ENCODE data around the gene MRPL4.
"Not testable (repeated sequence)": the region's sequence is repeated elsewhere in the genome, so short reads cannot be mapped to it uniquely, and the experiment has no call there.

MRPL4 gene

DNA sequence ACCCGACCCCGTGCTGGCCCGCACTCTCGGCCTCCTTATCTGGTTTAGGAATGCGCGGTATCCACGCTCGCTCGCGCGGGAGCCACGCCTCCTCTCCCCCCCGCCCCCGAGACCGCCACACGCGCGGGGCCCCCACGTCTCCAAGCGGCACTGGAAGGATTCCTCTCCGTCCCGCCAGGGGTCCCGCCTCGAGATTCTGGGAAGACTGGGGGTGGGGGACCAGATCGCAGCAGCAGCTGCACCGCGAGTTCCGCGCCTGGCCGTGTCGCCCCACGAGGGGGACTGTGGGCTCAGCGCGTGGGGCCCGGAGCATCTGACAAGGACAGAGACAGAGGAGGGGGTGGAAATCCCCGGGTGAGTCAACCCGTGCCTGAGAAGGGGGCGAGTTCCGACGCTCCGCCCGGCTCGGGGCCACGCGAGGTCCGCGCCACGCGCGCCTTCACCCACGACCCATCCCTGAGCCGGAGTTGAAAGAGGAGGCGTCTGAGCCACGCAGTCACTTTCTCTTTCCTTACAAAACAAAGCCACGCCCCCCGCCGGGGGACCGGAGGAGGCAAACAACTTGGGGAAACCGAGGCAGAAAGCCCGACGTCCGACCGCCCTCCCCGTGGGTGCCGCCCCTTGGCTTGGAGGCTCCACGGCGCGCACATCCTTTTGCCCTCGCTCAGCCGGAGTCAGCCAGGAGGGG lies 21.7 kb upstream of the MRPL4 start:
- peak; percentile 43 for DNase-seq (ENCODE audit: low read depth)

DNA sequence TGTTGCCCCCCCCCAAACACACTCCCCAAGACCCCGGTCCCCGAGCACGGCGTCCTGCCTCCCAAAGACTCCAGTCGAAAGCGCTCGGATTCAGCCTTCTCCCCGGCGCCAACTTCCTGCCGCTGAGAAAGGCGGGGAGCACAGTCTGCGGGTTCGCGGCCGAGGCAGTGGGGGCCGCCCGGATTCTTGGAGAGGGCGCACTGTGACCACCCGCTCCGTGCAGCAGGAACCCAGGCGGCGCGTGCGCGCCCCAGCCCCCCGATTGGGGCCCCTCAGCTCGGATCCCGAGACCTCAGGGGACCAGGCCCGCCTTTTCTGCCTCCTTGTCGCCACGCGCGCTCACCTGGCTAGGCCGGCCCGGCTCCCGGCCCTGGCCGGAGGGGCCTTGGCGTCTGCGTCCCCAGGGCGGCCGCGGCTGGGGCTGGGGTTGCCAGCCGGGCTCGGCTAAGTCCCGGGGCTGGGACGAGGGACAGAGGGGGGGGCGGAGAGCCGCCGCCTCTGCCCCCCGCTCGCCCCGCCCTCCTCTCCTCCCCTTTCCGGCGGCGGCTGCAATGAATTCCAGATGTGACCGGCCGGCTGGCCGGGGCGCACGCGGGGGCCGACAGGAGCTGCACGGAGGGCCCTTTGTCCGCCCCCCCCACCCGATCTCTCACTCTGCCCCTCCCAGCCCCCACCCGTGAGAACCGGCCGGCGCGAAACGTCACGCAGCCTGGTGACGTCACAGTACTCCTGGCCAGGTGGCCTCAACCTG lies 21.0 kb upstream of the MRPL4 start, which contains the start of gene S1PR2:
S1PR2 (minus strand) TSS at position 471 of the 751 bp plus-strand sequence. CDS start 6,426 bp downstream, outside the sequence.
- DNase-seq (ENCODE audit: low read depth), result peak; percentile 54

DNA sequence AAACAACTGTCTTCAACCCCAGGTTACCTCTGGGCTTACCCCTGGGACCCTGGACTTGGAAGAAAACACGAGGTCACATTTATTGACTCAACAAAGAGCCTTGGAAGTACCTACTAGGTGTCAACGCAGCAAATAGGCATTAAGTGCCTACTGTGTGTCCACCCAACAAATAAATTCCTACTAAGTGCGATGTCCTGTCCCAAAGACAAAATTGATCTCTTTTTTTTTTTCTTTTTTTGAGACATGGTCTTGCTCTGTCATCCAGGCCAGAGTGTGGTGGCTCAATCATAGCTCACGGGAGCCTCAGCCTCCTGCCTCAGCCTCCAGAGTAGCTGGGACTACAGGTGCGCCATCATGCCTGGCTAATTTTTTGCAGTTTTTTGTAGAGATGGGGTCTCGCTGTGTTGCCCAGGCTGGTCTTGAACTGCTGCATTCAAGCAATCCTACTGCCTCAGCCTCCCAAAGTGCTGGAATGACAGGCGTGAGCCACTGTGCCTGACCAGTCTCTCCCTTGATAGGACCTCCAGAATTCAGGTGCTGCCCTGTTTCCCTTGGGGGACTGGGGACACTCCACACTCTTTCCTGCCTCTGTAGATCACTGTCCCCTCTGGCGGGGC lies 20.3 kb upstream of the MRPL4 start:
- no peak for DNase-seq (ENCODE audit: low read depth)

DNA sequence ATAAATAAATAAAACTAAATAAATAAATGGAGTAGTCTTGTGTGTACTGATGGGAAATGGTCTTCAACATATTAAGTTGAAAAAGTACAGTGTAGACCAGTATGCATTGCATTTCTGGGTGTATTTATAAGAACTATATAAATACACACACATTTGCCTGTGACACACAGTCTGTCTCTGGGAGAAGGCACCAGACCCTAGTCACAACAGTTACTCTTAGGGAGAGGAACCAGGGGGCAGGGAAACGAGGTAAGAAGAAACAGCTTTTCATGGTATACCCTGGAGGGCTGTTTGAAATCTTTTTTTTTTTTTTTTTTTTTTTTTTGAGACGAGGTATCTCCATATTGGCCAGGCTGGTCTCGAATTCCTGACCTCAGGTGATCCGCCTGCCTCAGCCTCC lies 18.1 kb upstream of the MRPL4 start:
- DNase-seq (ENCODE audit: low read depth), result no peak

DNA sequence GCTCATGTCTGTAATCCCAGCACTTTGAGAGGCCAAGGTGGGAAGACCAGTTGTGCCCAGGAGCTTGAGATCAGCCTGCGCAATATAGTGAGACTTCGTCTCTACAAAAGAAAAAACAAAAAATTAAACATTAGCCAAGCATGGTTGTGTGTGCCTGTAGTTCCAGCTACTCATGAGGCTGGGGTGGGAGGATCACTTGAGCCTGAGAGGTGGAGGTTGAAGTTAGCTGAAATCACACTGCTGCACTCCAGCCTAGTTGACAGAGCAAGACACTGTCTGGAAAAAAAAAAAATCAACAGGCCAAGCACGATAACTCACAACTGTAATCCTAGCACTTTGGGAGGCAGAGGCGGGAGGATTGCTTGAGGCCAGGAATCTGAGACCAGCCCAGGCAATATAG lies 17.0 kb upstream of the MRPL4 start:
- DNase-seq (ENCODE audit: low read depth), result no peak

DNA sequence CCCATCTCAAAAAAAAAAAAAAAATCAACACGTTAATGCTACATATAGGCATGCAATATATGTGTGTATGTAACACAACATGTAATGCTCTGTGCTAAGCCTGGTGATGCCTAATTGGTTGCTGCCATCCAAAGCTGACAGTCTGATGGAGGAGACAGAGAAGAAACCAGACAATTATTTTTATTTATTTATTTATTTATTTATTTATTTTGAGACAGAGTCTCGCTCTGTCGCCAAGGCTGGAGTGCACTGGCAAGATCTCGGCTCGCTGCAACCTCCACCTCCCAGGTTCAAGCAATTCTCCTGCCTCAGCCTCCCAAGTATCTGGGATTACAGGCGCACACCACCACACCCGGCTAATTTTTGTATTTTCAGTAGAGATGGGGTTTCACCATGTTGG lies 16.6 kb upstream of the MRPL4 start:
- DNase-seq (ENCODE audit: low read depth), result not testable (repeated sequence)

DNA sequence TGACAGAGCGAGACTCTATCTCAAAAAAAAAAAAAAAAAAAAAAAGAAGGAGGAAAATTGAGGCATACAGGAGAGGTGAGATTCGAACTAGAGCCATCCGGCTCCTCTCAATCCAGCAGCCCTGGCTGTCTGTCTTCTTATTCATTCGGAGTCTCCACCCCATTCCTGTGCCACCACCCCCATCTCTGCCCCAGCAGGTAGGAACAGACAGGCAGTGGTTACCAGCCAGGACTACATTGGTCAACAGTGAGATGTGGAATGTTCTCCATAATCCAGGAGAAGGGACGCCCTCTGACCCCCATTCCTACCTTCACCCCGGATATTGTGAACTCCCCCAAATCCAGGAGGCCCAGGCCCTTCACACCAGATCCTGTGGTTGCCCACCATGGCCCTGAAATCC lies 14.3 kb upstream of the MRPL4 start:
- no peak for DNase-seq (ENCODE audit: low read depth)

DNA sequence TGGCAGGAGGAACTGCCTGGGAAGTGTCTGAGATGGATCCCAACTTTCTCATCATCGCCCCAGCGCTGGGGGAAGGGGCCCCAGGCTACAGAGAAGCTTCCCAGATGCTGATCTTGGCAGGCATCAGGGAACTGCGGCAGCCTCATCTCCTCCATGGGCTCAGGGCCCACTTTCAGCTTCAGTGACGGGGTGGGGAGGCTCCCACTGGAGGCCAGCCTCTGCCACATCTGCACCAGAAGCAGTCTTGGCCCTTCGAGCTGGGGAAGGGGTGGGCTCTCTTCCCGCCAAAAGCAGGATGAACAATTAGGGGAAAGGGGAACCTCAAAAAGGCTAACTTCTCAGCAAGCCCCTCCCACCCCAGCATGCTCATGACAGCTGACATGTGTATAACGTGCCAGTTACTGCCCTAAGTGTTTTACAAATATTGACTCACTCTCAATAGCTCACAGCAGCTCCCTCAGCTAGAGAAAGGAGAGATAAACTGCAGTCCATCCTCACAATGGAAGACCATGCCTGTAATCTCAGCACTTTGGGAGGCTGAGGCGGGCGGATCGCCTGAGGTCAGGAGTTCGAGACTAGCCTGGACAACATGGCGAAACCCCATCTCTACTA lies 13.7 kb upstream of the MRPL4 start:
- no peak for DNase-seq (ENCODE audit: low read depth)

DNA sequence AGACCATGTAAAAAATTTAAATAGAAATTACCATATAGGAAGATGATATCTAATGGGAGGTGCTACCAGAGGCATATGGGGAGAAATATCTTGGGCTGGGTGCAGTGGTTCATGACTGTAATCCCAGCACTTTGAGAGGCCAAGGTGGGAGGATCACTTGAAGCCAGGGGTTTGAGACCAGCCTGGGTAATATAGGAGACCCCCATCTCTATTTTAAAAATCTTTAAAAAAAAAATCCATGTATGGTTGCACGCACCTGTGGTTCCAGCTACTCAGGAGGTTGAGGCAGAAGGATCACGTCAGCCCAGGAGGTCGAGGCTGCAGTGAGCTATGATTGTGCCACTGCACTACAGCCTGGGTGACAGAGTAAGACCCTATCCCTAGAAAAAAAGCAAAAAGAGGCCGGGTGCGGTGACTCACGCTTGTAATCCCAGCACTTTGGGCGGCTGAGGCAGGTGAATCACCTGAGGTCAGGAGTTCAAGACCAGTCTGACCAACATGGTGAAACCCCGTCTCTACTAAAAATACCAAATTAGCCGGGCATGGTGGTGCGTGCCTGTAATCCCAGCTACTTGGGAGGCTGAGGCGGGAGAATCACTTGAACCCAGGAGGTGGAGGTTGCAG lies 10.1 kb upstream of the MRPL4 start:
- not testable (repeated sequence) for DNase-seq (ENCODE audit: low read depth)

DNA sequence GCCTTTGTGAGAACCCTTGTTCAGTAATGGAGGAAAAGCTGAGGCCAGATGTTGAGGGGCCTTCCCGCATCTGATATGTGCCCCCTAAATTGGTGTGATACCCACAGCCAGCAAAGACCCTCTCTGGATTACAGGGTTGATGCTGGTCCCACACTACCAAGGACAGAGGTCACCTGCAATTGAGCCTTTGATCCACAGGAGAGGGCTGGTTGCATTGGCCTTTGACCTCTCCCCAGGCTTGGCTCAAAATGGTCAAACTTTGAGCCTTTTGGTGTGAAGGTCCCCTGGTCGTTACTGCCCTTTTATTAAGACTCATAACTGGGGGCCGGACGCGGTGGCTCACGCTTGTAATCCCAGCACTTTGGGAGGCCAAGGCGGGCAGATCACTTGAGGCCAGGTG lies 8.4 kb upstream of the MRPL4 start:
- DNase-seq (ENCODE audit: low read depth), result no peak

DNA sequence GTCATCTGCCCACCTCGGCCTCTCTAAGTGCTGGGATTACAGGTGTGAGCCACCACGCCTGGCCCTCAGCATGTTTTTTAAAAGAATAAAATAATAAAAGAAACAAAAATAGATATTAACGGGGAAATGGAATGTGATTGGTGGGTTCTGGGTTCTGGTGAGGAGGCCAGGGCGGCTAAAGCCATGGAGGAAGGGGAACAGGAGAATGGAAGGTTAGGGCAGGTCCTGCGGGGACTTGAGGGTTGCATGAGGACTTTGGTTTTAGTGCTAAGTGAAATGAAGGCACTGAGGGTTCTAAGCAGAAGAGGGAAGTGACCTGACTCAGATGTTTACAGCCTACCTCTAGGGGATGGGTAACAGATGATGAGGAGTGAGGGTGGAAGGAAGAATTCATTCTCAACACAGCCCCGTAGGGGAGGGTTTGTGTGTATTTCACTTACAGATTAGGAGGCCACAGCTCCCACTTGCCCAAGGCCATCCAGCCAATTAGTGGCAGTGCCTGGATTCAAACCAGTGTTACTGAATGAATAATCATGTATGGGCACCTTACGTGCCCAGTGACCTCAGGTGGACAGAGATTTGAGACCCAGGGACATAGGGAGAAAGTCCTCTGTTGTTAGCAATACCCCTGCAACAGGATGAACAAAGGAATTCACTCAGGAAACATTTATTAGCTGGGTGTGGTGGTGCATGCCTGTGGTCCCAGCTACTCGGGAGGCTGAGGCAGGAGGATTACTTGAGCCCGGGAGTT lies 6.7 kb upstream of the MRPL4 start:
- DNase-seq (ENCODE audit: low read depth), result no peak

DNA sequence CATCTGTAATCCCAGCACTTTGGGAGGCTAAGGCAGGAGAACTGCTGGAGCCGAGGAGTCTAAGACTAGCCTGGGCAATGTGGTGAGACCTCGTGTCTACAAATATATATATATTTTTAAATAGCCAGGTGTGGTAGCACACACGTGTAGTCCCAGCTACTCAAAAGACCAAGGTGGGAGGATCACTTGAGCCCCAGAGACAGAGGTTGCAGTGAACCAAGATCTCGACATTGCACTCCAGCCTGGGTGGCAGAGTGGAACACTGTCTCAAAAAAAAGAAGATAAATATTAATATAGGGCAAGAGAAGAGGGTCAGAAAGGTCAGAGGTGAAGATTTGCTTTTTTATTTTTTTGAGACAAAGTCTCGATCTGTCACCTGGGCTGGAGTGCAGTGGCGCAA lies 5.5 kb upstream of the MRPL4 start:
- DNase-seq (ENCODE audit: low read depth), result no peak

DNA sequence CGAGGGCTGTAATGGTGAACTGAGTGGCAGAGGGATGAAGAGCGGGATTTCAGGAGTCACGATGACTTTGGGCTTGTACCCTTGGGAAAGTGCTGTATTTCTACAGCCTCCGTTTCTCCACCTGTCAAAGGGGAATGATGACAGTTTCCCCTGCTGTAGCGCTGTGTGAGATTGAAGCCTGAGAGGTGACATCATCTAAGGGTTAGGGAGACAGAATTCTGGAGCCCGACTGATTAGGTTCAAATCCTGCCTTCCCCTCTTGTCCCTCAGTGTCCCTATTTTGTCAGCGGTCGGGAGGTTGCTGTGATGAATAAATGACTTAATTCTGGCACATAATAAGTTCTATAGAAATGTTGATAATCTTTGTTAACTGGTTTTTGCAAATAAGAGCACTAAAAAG lies 693 bp downstream of the MRPL4 start:
- no peak for DNase-seq (ENCODE audit: low read depth)

DNA sequence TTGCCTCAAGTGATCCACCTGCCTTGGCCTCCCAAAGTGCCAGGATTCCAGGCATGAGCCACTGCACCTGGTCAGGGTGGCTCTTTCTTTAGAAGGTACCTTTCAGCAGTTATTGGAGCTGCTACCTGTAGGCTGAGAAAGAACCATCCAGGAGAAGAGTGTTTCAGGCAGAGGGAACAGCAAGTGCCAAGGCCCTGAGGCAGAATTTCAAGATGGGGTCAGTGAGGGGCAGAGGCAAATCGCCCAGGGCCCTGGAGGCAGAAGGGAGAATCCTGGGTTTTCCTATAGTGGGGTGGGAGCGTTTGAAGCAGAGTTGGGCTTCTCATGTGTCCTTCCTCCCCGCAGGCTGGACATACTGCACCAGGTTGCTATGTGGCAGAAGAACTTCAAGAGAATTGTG lies 2.2 kb downstream of the MRPL4 start:
- DNase-seq (ENCODE audit: low read depth), result no peak

DNA sequence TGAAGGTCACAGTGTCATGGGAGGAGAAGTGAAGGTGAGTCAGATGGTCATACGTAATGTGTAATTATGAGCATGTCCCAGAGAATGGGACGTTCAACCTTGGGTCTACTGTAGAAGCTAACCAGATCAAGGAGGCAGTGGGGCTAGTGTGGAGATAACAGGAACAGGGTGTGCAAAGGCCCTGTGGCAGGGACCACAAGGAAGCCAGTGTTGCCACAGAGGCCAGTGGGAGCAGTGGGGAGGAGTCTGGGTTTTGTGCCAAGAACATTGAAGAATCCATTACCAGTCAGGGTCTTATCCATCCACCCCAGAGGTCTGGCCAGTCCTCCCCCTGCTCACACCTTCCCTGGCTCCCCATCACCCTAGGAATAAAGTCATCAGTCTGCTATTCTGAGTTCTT lies 3.3 kb downstream of the MRPL4 start:
- DNase-seq (ENCODE audit: low read depth), result no peak

DNA sequence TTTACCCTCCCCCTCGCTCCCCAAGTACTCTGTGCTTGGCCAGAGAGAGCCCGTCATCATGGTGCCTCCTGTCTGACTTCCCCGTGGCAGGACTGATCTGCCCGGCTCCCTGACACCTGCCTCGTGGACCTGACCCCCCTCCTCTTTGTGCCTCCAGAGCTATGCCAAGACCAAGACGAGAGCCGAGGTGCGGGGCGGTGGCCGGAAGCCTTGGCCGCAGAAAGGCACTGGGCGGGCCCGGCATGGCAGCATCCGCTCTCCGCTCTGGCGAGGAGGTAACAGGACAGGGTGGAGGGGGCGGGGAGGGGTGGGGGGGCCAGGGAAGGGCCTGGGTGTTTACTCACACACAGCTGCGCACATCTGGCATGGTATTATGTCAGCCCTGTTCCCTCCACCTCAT lies 4.5 kb downstream of the MRPL4 start:
- no peak for DNase-seq (ENCODE audit: low read depth)

DNA sequence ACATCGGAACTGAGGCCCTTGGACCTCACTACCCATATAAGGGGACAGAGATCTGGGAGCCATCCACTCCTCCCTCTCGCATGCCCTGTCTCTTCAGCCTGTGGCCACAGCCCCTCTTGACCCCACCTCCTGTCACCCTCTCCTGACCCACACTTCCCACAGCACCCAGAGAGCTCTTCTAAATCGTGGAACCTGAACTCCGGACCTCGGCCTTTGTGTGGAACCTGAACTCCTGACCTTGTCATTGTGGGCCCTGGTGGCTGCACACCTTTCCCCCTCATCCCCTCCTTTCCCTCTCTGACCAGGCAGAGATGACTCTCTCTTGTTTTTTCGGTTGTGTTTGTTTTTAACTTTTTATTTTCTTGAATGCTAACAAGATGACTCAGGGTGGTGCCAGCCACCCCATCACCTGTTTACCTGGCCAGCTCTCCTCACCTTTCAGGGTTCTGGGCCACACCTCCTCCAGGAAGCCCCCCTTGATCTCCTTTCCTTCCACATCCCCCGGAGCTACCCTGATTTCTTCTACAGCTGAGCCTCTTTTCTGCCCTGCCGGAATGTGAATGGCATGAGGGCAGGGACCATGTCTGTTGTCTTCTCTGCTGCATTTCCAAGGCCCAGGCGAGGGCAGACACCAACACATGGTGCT lies 5.1 kb downstream of the MRPL4 start:
- no peak for DNase-seq (ENCODE audit: low read depth)

DNA sequence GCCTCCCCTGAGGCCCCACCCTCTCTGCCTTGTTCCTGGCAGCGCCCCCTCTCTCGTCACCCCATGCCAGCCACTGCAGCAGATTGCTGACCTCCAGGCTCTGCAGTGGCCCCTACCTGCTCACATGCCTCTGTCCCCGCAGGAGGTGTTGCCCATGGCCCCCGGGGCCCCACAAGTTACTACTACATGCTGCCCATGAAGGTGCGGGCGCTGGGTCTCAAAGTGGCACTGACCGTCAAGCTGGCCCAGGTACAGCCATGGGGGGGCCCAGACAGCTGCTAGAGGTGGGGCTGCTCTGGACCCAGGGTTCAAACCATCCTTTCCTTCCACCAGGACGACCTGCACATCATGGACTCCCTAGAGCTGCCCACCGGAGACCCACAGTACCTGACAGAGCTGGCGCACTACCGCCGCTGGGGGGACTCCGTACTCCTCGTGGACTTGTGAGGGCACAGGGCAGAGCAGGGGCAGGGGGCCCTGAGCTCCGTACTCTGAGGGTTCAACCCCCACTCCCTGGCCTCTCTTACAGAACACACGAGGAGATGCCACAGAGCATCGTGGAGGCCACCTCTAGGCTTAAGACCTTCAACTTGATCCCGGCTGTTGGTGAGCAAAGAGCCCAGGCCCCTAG lies 6.2 kb downstream of the MRPL4 start:
- DNase-seq (ENCODE audit: low read depth), result no peak

DNA sequence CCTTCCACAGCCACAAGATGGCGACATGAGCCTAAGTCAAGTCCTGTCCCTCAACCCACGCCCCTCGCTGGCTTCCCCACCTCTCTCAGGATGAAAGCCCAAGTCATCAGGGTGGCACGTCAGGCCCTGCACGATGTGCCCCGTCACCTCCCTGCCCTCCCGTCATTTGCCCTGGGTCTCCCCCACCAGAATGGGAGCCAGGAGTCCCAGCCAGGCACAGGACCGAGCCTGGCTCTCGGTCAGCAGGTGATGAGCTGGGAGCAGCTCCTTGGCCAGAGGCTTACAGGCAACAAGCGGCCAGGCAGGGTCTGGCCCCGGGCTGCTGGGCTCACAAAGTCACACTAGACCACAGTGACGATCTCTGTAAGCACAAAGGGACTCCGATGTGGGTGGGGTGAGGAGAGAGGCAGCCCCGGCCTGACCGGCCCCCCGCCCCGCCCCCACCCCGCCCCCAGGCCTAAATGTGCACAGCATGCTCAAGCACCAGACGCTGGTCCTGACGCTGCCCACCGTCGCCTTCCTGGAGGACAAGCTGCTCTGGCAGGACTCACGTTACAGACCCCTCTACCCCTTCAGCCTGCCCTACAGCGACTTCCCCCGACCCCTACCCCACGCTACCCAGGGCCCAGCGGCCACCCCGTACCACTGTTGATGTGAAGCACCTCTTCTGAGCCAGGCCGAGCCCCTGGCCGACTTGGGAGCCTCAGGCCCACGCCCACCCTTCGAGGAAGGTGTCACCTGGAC lies 7.3 kb downstream of the MRPL4 start:
- peak; percentile 83 for DNase-seq (ENCODE audit: low read depth)

DNA sequence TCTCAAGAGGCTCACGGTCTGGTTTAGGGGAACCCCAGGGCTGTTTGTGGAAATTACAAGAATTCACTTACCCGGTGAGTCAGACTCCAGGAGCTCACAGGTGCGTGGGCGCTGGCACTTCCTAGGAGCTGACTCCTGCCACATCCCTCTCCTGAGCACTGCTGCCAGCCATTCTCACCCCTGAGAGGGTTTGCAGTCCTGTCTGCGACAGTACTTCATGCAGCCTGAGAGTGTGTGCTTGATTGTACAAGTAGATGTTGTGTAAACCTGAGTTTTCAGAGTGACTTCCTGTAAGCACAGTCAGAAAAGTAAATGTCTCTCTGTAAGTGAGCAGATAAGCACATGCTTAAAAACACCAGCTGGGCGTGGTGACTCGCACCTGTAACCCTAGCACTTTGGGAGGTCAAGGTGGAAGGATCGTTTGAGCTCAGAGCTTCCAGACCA lies 8.1 kb downstream of the MRPL4 start:
- DNase-seq (ENCODE audit: low read depth), result peak; percentile 30
